Epithelial cell of proximal tubule (primary cell): ENCODE data around the gene SNF8. TPM values are rescaled to one million over a fixed set of nuclear protein-coding genes. Genes with fewer than 3 reads are reported as not detected.

ENCODE experiments used
- DNase-seq: peaks from one replicate; pipeline ENCODE4 v3.0.0-alpha.2; 2011; ENCODE audit warnings: low read depth
- H3K4me3 ChIP-seq: 2 replicates; pipeline ENCODE4 v1.5.1; 2011; ENCODE audit warnings: low read depth, mild to moderate bottlenecking, low read length
- CTCF ChIP-seq: conservative IDR thresholded peaks from 2 replicates; pipeline ENCODE4 v1.5.1; 2012; ENCODE audit warnings: low read depth, mild to moderate bottlenecking, low read length
- total RNA-seq: library from RNA; depleted of rRNA; stranded (reverse); fragments of >200 nt; gene quantifications from 2 replicates; pipeline ENCODE4 v1.2.3, GENCODE V29; 2015

SNF8 gene
- total RNA-seq, 1 donor from 2014 or later: 110 TPM

- no peak for TF ChIP-seq CTCF
Measured at GRCh38 chr17:48892940-48893645, 51.5 kb downstream of the SNF8 start.

GRCh38 chr17:48890086-48890485, 54.6 kb downstream of the SNF8 start:
- TF ChIP-seq CTCF: no peak
- DNase-seq: no peak

More at GRCh38 chr17:48892940-48893645, 51.5 kb downstream of the SNF8 start:
- H3K4me3 ChIP-seq: peak overlapping the region; percentile 95
- DNase-seq: no peak

GRCh38 chr17:48883171-48883570, 61.5 kb downstream of the SNF8 start:
- no peak overlapping the region for H3K4me3 ChIP-seq
- no peak for TF ChIP-seq CTCF
- peak; percentile 64 for DNase-seq

More at GRCh38 chr17:48890086-48890485, 54.6 kb downstream of the SNF8 start:
- H3K4me3 ChIP-seq: no peak overlapping the region

- TF ChIP-seq CTCF: no peak
- DNase-seq: no peak
- H3K4me3 ChIP-seq: no peak overlapping the region
Measured at GRCh38 chr17:48882272-48882671, 62.4 kb downstream of the SNF8 start.

Other genes with a start within 250 kb of the SNF8 start
- gene PRAC1, start 222.3 kb downstream of the SNF8 start, total RNA-seq: not detected in 2 replicates
- not detected in 2 replicates for gene PRAC2, start 221.7 kb downstream of the SNF8 start, total RNA-seq
- gene HOXB13, start 216.1 kb downstream of the SNF8 start, total RNA-seq: not detected in 2 replicates
- gene TTLL6, start 127.6 kb downstream of the SNF8 start, total RNA-seq: 0.22 TPM in 1 of 2 replicates, not detected in the other
- 21.3 and 24.8 TPM in 2 replicates for gene CALCOCO2, start 113.8 kb downstream of the SNF8 start, total RNA-seq
- gene ATP5MC1, start 52.1 kb downstream of the SNF8 start, total RNA-seq: 142 and 205 TPM in 2 replicates
- gene UBE2Z, start 36.4 kb downstream of the SNF8 start, total RNA-seq: 71.0 and 78.9 TPM in 2 replicates
- not detected in 2 replicates for gene GIP, start 23.8 kb upstream of the SNF8 start, total RNA-seq
- 9.0 and 15.7 TPM in 2 replicates for gene IGF2BP1, start 52.5 kb upstream of the SNF8 start, total RNA-seq
- gene B4GALNT2, start 187.9 kb upstream of the SNF8 start, total RNA-seq: 0.94 and 1.6 TPM in 2 replicates